Measurements from ENCODE around the gene VAV2. TPM values are rescaled to one million over a fixed set of nuclear protein-coding genes. Genes with fewer than 3 reads are reported as not detected.
"Not testable (repeated sequence)": the region's sequence is repeated elsewhere in the genome, so short reads cannot be mapped to it uniquely, and the experiment has no call there.

VAV2 gene
- total RNA-seq, 1 donor from 2014 or later = 41.3 TPM

DNA sequence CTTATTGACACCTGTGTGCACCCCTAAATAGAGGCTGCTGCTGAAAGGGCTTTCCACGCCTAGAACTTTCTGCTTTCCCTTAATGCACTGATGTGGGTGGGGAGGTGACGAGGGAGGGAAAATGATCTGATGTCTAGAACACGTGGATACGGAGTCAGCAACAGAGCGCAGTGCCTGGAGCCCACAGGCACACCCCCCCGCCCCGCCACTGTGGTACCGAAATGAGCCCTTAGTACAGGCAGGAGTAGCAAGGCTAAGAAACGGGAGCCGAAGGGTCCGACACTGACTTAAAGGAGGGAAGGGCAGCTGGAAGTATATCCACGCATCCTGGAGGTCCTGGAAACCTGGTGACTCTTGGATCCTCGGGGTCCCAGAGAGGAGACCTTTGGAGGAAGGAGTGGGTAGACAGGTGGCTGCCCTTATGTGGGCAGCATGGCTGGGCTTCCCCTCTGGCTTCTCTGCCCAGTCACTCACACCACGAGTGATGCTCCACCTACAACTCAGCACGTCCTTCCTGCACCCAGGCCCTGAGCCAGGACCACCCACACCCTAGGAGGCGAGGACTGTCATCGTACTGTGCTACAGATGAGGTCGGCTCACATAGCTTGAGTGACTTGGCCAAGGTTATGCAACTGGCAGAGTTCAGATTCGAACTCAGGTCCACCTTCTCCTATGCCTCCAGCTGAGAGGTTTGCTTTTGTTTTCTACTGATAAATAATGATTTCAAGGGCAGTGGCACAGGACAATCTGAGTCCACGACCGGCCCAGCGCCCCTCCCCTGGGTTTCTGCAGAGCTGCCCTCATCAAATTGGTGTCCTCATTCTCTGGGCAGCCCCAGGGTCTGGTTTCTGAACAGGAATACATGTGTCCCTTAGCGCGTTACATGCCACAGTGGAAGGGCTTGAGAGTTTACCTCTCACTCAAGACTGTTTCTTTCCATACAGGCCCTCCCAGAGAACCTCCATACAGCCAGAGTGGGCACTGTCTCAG is 4.7 kb upstream of the VAV2 start:
- no peak for DNase-seq

GRCh38 chr9:133995012-133995896 is 3.1 kb upstream of the VAV2 start:
- no peak for DNase-seq

GRCh38 chr9:133994353-133995011 is 2.4 kb upstream of the VAV2 start:
- DNase-seq = peak; percentile 33

GRCh38 chr9:133993635-133994253 is 1.6 kb upstream of the VAV2 start:
- DNase-seq = no peak

GRCh38 chr9:133992780-133993634 is 883 bp upstream of the VAV2 start:
- DNase-seq = no peak

DNA sequence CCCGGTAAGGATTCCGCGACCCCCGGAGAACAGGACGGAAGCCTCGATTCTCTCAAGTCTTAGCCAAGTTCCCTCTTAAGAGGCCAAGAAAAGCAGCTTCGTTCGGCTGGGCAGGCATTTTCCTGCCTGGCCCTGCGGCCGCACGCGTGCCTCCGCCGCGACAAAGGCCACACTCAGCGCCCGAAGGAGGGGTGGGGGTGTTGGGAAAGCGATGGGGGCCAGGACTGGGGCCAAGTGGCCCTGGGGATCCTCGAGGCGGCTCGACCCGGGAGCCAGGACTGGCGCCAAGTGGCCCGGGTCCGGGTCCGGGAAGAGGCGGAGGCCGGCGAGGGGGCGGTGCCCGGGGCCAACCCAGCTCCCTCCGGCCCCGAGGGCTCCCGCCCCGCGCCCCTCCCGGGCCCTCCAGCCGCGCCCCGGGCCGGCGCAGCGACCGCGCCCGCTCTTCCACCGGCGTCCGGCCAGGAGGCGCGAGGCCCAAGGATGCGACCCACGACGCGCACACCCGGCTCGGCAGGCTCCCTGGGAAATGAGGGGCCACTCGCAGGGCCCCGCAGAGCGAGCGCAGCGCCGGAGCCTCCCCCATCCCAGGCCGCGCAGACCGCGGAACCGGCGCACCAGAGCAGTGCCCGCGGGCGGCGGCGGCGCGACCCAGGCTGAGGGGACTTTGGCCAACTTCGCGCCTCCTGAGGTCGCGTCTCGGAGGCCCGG is 756 bp downstream of the VAV2 start:
- DNase-seq = no peak

DNA sequence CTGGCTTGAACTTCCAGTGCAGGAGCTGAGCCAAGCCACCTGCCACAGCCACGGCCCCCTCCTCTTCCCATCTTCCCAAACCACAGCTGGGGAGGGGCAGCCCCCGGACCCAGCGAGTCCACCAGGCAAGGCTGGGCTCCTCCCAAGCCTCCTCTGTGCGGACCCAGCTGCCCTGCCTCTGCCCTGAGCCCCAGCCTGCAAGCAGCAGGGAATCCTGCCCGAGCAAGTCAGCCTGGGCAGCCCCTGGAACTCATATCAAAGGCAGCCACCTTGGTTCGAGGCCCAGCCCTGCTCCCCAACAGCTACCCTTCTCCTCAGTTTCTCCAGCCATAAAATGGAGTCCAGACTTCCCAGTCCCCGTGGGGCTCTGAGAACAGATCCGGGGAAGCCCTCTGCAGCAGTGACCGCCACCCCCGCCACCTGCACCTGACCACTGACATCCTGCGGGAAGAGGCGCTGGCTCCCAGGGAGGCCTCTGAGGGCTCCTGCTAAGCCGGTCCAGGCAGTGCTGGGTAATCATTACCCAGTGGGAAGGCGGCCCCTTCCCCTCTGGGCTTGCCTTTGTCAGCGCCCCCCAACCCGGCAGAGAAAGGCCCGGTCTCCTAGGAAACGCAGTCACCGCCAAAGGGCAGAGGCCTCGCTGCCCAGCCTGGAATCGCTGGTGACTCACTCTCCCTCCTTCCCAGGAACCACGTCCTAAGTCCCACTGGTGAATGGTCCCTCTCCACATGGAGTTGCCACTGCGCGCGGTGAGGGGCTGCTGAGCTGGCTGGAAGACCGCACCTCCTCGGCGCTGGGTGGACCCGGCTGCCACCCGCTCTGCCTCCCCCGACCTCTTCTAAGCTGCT is 1.5 kb downstream of the VAV2 start:
- no peak for DNase-seq

- DNase-seq = no peak
Measured at GRCh38 chr9:133989625-133990365, 2.3 kb downstream of the VAV2 start.

- not testable (repeated sequence) for DNase-seq
Measured at GRCh38 chr9:133988771-133989170, 3.4 kb downstream of the VAV2 start.

DNA sequence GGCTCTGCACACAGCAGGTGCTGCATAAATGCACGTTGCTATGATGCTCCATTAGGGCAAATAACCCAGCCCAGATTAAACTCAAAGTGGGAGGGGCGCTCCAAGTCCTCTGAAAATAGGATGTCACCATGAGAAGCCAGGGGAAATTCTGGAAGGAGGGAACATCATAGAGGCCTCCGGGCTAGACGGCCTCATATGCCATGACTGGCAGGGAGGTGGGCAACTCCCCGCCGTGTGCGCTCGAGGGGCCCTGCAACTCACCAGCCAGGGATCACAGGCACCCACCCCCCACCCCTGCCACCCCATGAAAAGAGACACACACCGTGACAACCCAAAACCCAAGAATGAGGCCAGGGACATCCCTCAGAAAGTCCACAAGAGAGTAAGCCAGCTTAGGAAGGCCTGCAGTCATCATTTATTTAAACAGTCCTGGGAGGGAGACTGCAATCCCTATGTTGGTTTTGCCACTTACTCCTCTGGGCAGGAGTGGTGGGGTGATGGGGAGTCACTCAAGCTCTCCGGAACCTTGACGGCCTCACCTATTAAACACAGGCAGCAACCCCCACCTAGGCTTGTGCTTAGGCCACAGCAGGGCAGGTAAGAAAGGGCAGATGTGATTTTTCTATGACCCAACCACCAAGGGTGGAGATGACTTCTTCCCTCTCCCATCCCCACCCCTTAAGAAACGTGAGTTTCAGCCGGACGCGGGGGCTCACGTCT is 4.0 kb downstream of the VAV2 start:
- DNase-seq = no peak

DNA sequence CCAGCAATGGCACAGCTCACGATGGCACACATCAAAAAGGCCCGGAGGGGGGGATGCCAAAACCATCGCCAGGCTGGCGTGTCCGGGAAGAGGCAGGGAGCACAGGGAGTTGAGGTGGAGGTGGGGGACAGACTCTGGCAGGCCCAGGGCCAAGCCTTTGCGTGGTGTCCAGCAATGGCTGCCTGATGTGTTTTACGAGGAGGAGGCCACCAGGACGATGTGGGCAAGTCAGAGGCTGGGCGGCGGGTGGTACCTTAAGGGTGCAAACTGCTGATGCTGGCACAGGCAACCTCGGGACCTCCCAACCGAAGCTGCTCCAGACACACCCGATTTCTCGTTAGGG is 4.7 kb downstream of the VAV2 start:
- no peak for DNase-seq

- no peak for DNase-seq
Measured at GRCh38 chr9:133986774-133987445, 5.2 kb downstream of the VAV2 start.

GRCh38 chr9:133986061-133986460 is 6.1 kb downstream of the VAV2 start:
- DNase-seq = no peak

DNA sequence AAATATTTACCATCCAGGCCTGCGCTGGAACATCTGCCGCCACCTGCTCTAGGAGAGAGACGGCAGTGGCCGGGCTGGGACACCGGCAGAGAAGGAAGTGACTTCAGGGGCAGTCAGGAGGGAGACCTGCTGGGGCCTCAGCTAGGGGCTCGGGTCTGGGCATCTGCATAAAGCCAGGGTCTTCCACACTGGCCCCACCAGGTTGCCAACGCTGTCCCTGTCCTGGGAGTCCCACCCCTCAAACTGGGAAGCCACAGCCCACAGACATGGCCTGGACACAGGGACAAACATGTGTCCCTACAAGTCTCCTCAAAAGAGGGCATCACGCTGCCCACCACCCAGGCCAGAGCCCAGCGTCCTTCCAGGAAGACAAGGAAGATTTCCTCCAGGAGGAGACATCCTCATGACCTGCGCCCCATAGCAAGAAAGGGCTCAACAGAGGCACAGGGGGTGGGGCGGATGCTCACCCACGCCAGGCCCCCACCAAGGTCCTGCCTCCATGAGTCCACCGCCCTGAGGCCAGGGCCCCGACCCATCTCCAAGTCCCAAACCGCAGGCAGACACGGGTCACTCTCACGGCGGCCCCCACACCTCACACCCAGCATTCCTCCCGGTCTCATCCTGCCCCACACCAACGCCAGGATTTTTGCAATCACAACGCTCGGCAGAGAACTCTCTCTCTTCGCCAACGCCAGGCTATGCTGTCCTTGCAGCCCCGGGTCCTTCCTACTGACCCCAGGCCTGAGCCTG is 9.0 kb downstream of the VAV2 start:
- no peak for DNase-seq

- DNase-seq = no peak
Measured at GRCh38 chr9:133981958-133982681, 10.0 kb downstream of the VAV2 start.

DNA sequence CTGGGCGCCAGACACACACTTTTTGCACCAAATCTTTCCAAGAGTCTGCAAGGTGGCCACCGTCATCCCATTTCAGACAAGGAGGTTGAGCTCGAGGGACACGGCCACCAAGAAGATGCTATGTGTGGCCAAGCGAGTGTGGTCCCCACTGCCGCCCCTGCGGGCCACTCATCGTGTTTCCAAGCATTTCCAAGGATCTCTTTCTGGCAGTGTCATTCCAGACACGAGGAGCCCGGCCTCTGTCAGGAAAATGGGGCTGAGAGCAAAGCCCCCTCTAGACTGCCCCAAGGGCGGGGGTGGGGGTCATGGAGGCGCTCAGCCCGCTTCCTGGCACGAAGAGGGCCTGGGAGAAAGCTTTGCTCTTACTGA is 10.6 kb downstream of the VAV2 start:
- DNase-seq = no peak
